Measurements from ENCODE around the gene WAC.
"Not testable (repeated sequence)": the region's sequence is repeated elsewhere in the genome, so short reads cannot be mapped to it uniquely, and the experiment has no call there.

Gene WAC

GRCh38 chr10:28569506-28570159 is 36.7 kb downstream of the WAC start:
- DNase-seq: no peak

- no peak for DNase-seq
These were observed 37.7 kb downstream of the WAC start for GRCh38 chr10:28570598-28570997.

GRCh38 chr10:28571265-28571664 is 38.3 kb downstream of the WAC start:
- DNase-seq: no peak

GRCh38 chr10:28574214-28574613 is 41.3 kb downstream of the WAC start:
- not testable (repeated sequence) for DNase-seq

GRCh38 chr10:28575852-28576251 is 42.9 kb downstream of the WAC start:
- DNase-seq: no peak

GRCh38 chr10:28577506-28577905 is 44.6 kb downstream of the WAC start:
- no peak for DNase-seq

GRCh38 chr10:28578454-28578853 is 45.5 kb downstream of the WAC start:
- no peak for DNase-seq

- DNase-seq: no peak
These were observed 47.9 kb downstream of the WAC start for GRCh38 chr10:28580825-28581224.

- no peak for DNase-seq
These were observed 49.0 kb downstream of the WAC start for GRCh38 chr10:28581916-28582315.

GRCh38 chr10:28585076-28585475 is 52.2 kb downstream of the WAC start:
- DNase-seq: no peak

- DNase-seq: no peak
These were observed 53.3 kb downstream of the WAC start for GRCh38 chr10:28586176-28586575.

- DNase-seq: no peak
These were observed 54.5 kb downstream of the WAC start for GRCh38 chr10:28587270-28587969.

GRCh38 chr10:28587970-28588290 is 55.0 kb downstream of the WAC start:
- DNase-seq: no peak

GRCh38 chr10:28592953-28593352 is 60.0 kb downstream of the WAC start:
- DNase-seq: no peak

- DNase-seq: no peak
These were observed 60.9 kb downstream of the WAC start for GRCh38 chr10:28593811-28594210.

GRCh38 chr10:28594406-28594805 is 61.5 kb downstream of the WAC start:
- no peak for DNase-seq

GRCh38 chr10:28595613-28596012 is 62.7 kb downstream of the WAC start:
- DNase-seq: no peak

- DNase-seq: no peak
These were observed 67.1 kb downstream of the WAC start for GRCh38 chr10:28600056-28600455.

GRCh38 chr10:28601012-28601411 is 68.1 kb downstream of the WAC start:
- DNase-seq: no peak

- DNase-seq: no peak
These were observed 71.9 kb downstream of the WAC start for GRCh38 chr10:28604567-28605536.

GRCh38 chr10:28606568-28606967 is 73.7 kb downstream of the WAC start:
- DNase-seq: no peak

GRCh38 chr10:28609636-28610035 is 76.7 kb downstream of the WAC start:
- not testable (repeated sequence) for DNase-seq

GRCh38 chr10:28612877-28613276 is 80.0 kb downstream of the WAC start:
- no peak for DNase-seq

GRCh38 chr10:28616514-28616913 is 83.6 kb downstream of the WAC start:
- no peak for DNase-seq

All from NCI-H2029 (cell line).